GM12878 (cell line): ENCODE measurements around the gene PAX3.

Experiments
- EP300 ChIP-seq, 2 experiments: fragments of 150-350 bp in 1 of 2; IDR thresholded peaks; 2 replicates each; pipeline ENCODE4 v1.6.1; 2011 to 2012; ENCODE audit warnings: low read depth in 2 of 2, low read length in 2 of 2, borderline replicate concordance in 1 of 2, improper control_type of control experiment in 1 of 2, inconsistent platforms in 1 of 2; ENCODE audit not compliant: control insufficient read depth in 1 of 2
- EZH2 ChIP-seq: IDR thresholded peaks from 2 replicates; pipeline ENCODE4 v1.6.1; 2012; ENCODE audit warnings: low read depth, mild to moderate bottlenecking, control low read depth, inconsistent platforms, low read length, borderline replicate concordance; ENCODE audit not compliant: control insufficient read depth
- TAF1 ChIP-seq: IDR thresholded peaks from 2 replicates; pipeline ENCODE4 v1.6.1; 2011; ENCODE audit warnings: mild to moderate bottlenecking, low read depth, low read length, borderline replicate concordance
- TF ChIP-seq, protein P1 (sequence below), 3 experiments: IDR thresholded peaks in 2 of 3; conservative IDR thresholded peaks in 1 of 3; 2 replicates each; pipeline ENCODE4 v1.5.1; 2011; ENCODE audit warnings: low read depth in 3 of 3, low read length in 3 of 3, mild to moderate bottlenecking in 3 of 3, control low read depth in 2 of 3, moderate library complexity in 2 of 3, inconsistent platforms in 1 of 3, mixed read lengths in 1 of 3; ENCODE audit not compliant: control insufficient read depth in 2 of 3, insufficient read depth in 1 of 3; ENCODE audit errors: extremely low read depth in 1 of 3
- TF ChIP-seq, protein P2 (sequence below): fragments of 450-650 bp; conservative IDR thresholded peaks from 2 replicates; pipeline ENCODE4 v1.6.1; 2017; ENCODE audit warnings: mild to moderate bottlenecking, moderate library complexity

DNA sequence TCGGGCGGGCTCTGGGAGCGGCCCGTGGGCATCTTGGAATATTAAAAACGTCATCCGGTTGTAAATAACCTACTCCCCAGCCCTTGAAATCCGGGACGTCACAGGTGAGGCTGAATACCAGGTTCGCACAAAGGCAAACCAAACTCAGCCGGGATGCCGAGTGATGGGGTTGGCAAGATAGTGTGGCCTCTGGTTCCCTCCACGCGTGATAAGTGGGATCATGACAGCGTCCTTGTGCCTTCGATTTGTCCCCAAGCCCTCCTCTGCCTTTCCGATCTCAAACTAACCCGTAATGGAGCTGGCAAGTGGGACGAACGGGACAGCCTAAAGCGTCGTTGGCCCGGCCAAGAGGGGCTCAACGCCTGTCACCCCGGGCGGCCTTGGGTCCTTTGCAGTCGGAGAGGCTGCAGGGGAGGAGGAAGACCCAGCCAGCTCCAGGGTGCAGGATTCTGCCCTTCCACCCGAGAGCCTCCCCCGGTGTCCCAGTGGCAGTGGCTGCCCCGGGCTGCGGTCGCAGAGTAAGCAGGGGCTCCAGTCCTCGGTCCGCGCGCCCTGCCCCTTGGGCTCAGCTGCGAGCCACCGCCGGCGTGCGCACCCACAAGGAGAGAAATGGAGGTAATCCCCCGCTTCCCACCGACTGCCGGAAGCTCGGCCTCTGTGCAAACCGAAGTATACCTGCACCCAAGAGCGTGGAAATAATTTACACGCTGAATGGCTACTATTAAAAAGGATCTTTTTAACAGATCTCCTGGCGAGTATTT is 13.4 kb upstream of the PAX3 start:
- no peak for TF ChIP-seq EP300 (IDR thresholded peaks at IDR 0.05; ENCODE audit: borderline replicate concordance in 1 of 2, control insufficient read depth in 1 of 2, low read depth in 2 of 2, low read length in 2 of 2)
- TF ChIP-seq, protein P1, sequence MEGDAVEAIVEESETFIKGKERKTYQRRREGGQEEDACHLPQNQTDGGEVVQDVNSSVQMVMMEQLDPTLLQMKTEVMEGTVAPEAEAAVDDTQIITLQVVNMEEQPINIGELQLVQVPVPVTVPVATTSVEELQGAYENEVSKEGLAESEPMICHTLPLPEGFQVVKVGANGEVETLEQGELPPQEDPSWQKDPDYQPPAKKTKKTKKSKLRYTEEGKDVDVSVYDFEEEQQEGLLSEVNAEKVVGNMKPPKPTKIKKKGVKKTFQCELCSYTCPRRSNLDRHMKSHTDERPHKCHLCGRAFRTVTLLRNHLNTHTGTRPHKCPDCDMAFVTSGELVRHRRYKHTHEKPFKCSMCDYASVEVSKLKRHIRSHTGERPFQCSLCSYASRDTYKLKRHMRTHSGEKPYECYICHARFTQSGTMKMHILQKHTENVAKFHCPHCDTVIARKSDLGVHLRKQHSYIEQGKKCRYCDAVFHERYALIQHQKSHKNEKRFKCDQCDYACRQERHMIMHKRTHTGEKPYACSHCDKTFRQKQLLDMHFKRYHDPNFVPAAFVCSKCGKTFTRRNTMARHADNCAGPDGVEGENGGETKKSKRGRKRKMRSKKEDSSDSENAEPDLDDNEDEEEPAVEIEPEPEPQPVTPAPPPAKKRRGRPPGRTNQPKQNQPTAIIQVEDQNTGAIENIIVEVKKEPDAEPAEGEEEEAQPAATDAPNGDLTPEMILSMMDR (IDR thresholded peaks at IDR 0.05 in 2 of 3, conservative IDR thresholded peaks at IDR 0.05 in 1 of 3; ENCODE audit: control insufficient read depth in 2 of 3, extremely low read depth in 1 of 3, insufficient read depth in 1 of 3, low read depth in 3 of 3, low read length in 3 of 3) = no peak
- TF ChIP-seq EZH2 = no peak
- no peak for TF ChIP-seq TAF1
- TF ChIP-seq, protein P2, sequence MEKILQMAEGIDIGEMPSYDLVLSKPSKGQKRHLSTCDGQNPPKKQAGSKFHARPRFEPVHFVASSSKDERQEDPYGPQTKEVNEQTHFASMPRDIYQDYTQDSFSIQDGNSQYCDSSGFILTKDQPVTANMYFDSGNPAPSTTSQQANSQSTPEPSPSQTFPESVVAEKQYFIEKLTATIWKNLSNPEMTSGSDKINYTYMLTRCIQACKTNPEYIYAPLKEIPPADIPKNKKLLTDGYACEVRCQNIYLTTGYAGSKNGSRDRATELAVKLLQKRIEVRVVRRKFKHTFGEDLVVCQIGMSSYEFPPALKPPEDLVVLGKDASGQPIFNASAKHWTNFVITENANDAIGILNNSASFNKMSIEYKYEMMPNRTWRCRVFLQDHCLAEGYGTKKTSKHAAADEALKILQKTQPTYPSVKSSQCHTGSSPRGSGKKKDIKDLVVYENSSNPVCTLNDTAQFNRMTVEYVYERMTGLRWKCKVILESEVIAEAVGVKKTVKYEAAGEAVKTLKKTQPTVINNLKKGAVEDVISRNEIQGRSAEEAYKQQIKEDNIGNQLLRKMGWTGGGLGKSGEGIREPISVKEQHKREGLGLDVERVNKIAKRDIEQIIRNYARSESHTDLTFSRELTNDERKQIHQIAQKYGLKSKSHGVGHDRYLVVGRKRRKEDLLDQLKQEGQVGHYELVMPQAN = no peak
